Nephron progenitor cell (in vitro differentiated cells): ENCODE data around the gene RENBP.
A peak's percentile ranks its signal among the peaks of the same experiment; 100 is the strongest.

Experiments
- DNase-seq: peaks from one replicate; pipeline ENCODE4 v3.0.0; 2021
- H3K27ac Mint-ChIP-seq: 2 replicates; pipeline ENCODE4 v1.8.0; 2021; ENCODE audit warnings: mild to moderate bottlenecking, moderate library complexity, mixed read lengths
- H3K27me3 Mint-ChIP-seq: 2 replicates; pipeline ENCODE4 v1.8.0; 2021; ENCODE audit warnings: mild to moderate bottlenecking, low read depth, mixed read lengths; ENCODE audit not compliant: poor library complexity
- H3K36me3 Mint-ChIP-seq: 2 replicates; pipeline ENCODE4 v1.8.0; 2021; ENCODE audit warnings: low read depth, mixed read lengths
- H3K4me1 Mint-ChIP-seq: 2 replicates; pipeline ENCODE4 v1.8.0; 2021; ENCODE audit warnings: mixed read lengths
- H3K4me3 Mint-ChIP-seq: 2 replicates; pipeline ENCODE4 v1.8.0; 2021; ENCODE audit warnings: mild to moderate bottlenecking, moderate library complexity, mixed read lengths
- H3K9me3 Mint-ChIP-seq: 2 replicates; pipeline ENCODE4 v1.8.0; 2021; ENCODE audit warnings: mild to moderate bottlenecking, moderate library complexity, mixed read lengths
- TF ChIP-seq, protein P1 (sequence below): fragments of 200-600 bp; sonication (generic); IDR thresholded peaks from 2 replicates; pipeline ENCODE4 v1.5.0; 2021; ENCODE audit warnings: antibody characterized with exemption

Gene RENBP

GRCh38 chrX:153932220-153932915 lies 12.1 kb downstream of the RENBP start:
- Mint-ChIP-seq H3K36me3 (peaks cover 18% of the 10 kb centered on the region), H3K4me1 (peaks cover 23% of the 10 kb centered on the region), H3K27ac (no peak overlapping the region), H3K9me3 (peaks cover 50% of the 10 kb centered on the region), H3K4me3 (no peak overlapping the region), H3K27me3 (peaks cover 2% of the 10 kb centered on the region)
- no peak for DNase-seq
- TF ChIP-seq, protein P1, sequence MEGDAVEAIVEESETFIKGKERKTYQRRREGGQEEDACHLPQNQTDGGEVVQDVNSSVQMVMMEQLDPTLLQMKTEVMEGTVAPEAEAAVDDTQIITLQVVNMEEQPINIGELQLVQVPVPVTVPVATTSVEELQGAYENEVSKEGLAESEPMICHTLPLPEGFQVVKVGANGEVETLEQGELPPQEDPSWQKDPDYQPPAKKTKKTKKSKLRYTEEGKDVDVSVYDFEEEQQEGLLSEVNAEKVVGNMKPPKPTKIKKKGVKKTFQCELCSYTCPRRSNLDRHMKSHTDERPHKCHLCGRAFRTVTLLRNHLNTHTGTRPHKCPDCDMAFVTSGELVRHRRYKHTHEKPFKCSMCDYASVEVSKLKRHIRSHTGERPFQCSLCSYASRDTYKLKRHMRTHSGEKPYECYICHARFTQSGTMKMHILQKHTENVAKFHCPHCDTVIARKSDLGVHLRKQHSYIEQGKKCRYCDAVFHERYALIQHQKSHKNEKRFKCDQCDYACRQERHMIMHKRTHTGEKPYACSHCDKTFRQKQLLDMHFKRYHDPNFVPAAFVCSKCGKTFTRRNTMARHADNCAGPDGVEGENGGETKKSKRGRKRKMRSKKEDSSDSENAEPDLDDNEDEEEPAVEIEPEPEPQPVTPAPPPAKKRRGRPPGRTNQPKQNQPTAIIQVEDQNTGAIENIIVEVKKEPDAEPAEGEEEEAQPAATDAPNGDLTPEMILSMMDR: no peak

DNA sequence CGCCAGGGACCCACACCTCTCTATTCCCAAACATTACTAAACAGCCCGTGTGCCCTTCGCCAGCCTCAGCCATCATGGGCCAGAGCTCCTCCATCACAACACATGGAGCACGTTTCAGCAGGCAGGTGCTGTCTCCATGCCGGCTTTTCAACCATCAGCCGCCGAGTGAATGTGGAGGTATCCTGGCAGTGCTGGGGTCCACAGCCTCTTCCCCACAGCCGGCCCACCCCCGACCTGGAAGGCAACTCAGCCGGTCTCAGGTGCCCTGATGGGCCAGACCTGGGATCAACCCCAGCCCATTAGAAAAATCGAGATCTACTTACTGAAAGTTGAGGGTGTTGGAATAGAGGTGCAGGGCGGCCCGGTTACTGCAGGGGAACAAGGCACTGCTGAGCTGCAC lies 12.7 kb downstream of the RENBP start:
- H3K4me3 Mint-ChIP-seq: no peak overlapping the region
- peaks cover 18% of the 10 kb centered on the region for H3K36me3 Mint-ChIP-seq
- H3K9me3 Mint-ChIP-seq: peaks cover 55% of the 10 kb centered on the region
- no peaks in the 10 kb centered on the region for H3K27me3 Mint-ChIP-seq
- TF ChIP-seq, protein P1: no peak
- DNase-seq: no peak
- peaks cover 23% of the 10 kb centered on the region for H3K4me1 Mint-ChIP-seq
- no peak overlapping the region for H3K27ac Mint-ChIP-seq

DNA sequence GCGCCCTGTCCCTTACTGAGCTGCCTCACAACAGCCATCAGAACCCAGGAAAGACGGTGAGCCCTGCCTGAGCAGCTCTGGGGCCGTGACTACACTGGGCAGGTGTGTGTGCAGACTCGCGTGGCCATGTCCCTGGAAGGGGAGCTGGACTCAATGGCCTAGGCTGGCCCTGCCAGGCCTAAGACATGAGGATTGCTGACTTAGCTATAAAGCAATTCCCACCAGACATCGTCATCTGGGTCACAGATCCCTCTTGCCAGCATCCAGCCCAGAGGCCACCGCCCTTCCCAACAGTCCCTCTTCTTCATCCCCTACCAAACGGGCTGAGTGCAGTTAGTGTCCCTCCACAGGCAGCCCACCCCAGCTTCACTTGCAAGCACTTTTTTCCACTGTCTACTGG lies 13.3 kb downstream of the RENBP start:
- H3K36me3 Mint-ChIP-seq: peaks cover 18% of the 10 kb centered on the region
- TF ChIP-seq, protein P1: no peak
- DNase-seq: no peak
- H3K9me3 Mint-ChIP-seq: peaks cover 51% of the 10 kb centered on the region
- peaks cover 19% of the 10 kb centered on the region for H3K4me1 Mint-ChIP-seq
- no peak overlapping the region for H3K4me3 Mint-ChIP-seq
- peaks cover 3% of the 10 kb centered on the region for H3K27me3 Mint-ChIP-seq
- peak overlapping the region; percentile 91 for H3K27ac Mint-ChIP-seq

GRCh38 chrX:153930011-153930910 lies 14.2 kb downstream of the RENBP start:
- DNase-seq: no peak
- peaks cover 18% of the 10 kb centered on the region for H3K36me3 Mint-ChIP-seq
- peaks cover 3% of the 10 kb centered on the region for H3K27me3 Mint-ChIP-seq
- H3K27ac Mint-ChIP-seq: no peak overlapping the region
- no peak overlapping the region for H3K4me3 Mint-ChIP-seq
- peaks cover 51% of the 10 kb centered on the region for H3K9me3 Mint-ChIP-seq
- peaks cover 24% of the 10 kb centered on the region for H3K4me1 Mint-ChIP-seq
- TF ChIP-seq, protein P1: no peak

GRCh38 chrX:153929576-153929975 lies 14.9 kb downstream of the RENBP start:
- no peak for DNase-seq
- TF ChIP-seq, protein P1: no peak
- H3K36me3 Mint-ChIP-seq: peaks cover 18% of the 10 kb centered on the region
- H3K4me3 Mint-ChIP-seq: no peak overlapping the region
- no peak overlapping the region for H3K27ac Mint-ChIP-seq
- peaks cover 3% of the 10 kb centered on the region for H3K27me3 Mint-ChIP-seq
- peaks cover 30% of the 10 kb centered on the region for H3K4me1 Mint-ChIP-seq
- peaks cover 58% of the 10 kb centered on the region for H3K9me3 Mint-ChIP-seq
